T-helper 2 cell (primary cell): ENCODE measurements around the gene CLBA1.
A peak's percentile ranks its signal among the peaks of the same experiment; 100 is the strongest.
"Not testable (repeated sequence)": the region's sequence is repeated elsewhere in the genome, so short reads cannot be mapped to it uniquely, and the experiment has no call there.

Experiments used
- DNase-seq, 5 experiments: peaks; one replicate each; pipeline versions ENCODE4 v3.0.0 to v3.0.0-alpha.2; 2012 to 2022
- total RNA-seq, 2 donors: gene quantifications; one replicate each; lab custom pipeline; 2026; lab: John Stamatoyannopoulos, UW

The CLBA1 gene
- total RNA-seq, result 5.0 to 5.9 reads per million in 2 donors

GRCh38 chr14:104985675-104986486 is at the start of gene CLBA1:
TSS of gene CLBA1 (plus strand) at chr14:104985788. CDS start at chr14:104986432, 644 bp downstream.
- peak; percentile 74 to 95 (median 85) for DNase-seq

GRCh38 chr14:104935955-104936354 is 49.6 kb upstream of the CLBA1 start:
- DNase-seq, result no peak

- no peak for DNase-seq
These were observed 49.0 kb upstream of the CLBA1 start for GRCh38 chr14:104936361-104937155.

- DNase-seq, result no peak
These were observed 48.4 kb upstream of the CLBA1 start for GRCh38 chr14:104937161-104937560.

- no peak for DNase-seq
These were observed 47.8 kb upstream of the CLBA1 start for GRCh38 chr14:104937694-104938365.

GRCh38 chr14:104938436-104938835 is 47.2 kb upstream of the CLBA1 start:
- no peak for DNase-seq

- no peak for DNase-seq
These were observed 46.6 kb upstream of the CLBA1 start for GRCh38 chr14:104938960-104939359.

GRCh38 chr14:104939666-104940410 is 45.8 kb upstream of the CLBA1 start:
- DNase-seq, result no peak

- DNase-seq, result no peak
These were observed 45.0 kb upstream of the CLBA1 start for GRCh38 chr14:104940526-104941150.

- DNase-seq, result no peak
These were observed 43.9 kb upstream of the CLBA1 start for GRCh38 chr14:104941508-104942365.

GRCh38 chr14:104942586-104942985 is 43.0 kb upstream of the CLBA1 start:
- no peak for DNase-seq

- DNase-seq, result not testable (repeated sequence)
These were observed 42.2 kb upstream of the CLBA1 start for GRCh38 chr14:104943216-104944015.

GRCh38 chr14:104944016-104944308 is 41.6 kb upstream of the CLBA1 start:
- not testable (repeated sequence) for DNase-seq

- DNase-seq, result not testable (repeated sequence)
These were observed 41.0 kb upstream of the CLBA1 start for GRCh38 chr14:104944436-104945205.

GRCh38 chr14:104945266-104945665 is 40.3 kb upstream of the CLBA1 start:
- DNase-seq, result not testable (repeated sequence)

GRCh38 chr14:104945986-104946965 is 39.3 kb upstream of the CLBA1 start:
- not testable (repeated sequence) for DNase-seq

- DNase-seq, result not testable (repeated sequence)
These were observed 38.4 kb upstream of the CLBA1 start for GRCh38 chr14:104947201-104947600.
